NCI-H748 (cell line): ENCODE measurements around the gene PUDP.

Source experiments
- DNase-seq: peaks from one replicate; lab custom pipeline; 2025; ENCODE audit not compliant: unreplicated experiment; lab: John Stamatoyannopoulos, UW

The PUDP gene

DNA sequence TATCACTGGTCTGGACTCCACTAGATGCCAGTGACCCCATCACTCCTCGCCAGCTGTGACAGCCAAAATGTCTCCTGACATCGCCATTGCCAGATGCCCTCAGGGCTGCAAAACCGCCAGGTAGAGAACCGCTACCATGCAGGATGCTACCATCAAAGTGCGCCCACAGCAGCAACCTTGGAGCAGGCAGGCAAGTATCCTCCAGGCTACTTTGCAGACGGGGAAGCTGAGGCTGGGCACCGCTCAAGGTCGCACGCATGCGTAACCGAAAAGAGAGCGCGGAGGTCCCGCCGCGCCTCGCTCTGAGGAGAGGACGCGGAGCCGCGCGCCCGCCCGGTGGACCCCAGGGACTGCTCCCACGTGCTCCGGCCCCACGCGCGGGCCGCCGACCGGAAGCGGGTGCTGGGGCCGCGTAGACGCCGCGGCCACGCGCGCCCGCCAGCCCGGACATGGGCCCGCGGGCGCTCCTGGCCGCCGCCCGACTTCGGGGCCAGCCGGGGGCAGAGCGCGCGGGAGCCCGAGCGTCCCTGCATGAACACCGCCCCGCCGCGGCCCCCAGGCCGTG is 458 bp downstream of the PUDP start, which contains the start of gene STS:
STS (plus strand) TSS at position 300 of the 565 bp plus-strand sequence. CDS start 105,488 bp downstream, outside the sequence.
- DNase-seq, result peak; percentile 76

DNA sequence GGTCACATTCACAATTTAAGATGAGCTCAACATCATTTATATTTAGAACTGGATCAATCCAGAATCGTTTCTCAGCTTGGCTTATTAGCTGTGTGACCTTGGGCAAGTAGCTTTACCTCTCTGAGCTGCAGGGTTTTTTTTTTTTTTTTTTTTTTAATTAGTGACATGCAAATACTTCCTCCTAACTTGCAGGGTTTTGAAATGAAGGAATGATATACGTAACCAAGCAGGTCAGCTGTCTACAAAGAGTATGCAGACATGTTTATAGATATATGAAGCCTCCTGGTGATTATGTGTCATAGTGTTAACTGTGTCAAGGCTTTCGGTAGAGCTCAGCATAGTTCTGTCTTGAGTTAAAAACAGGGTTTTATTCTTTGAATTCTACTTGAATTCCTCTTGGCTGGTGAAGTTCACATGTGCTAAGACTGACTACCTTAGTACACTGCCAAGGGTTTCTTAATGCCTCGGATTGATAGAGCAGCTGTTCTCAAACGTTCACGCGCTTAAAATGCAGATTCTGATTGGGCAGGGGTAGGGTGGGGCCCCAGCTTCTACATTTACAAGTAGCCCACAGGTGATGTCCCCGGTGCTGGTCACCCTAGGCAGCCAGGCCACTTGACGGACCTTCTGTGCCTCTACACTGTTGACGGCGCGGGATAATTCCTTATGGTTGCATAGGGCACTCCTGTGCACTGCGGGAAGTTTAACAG is 1.1 kb downstream of the PUDP start:
- DNase-seq, result peak; percentile 87

DNA sequence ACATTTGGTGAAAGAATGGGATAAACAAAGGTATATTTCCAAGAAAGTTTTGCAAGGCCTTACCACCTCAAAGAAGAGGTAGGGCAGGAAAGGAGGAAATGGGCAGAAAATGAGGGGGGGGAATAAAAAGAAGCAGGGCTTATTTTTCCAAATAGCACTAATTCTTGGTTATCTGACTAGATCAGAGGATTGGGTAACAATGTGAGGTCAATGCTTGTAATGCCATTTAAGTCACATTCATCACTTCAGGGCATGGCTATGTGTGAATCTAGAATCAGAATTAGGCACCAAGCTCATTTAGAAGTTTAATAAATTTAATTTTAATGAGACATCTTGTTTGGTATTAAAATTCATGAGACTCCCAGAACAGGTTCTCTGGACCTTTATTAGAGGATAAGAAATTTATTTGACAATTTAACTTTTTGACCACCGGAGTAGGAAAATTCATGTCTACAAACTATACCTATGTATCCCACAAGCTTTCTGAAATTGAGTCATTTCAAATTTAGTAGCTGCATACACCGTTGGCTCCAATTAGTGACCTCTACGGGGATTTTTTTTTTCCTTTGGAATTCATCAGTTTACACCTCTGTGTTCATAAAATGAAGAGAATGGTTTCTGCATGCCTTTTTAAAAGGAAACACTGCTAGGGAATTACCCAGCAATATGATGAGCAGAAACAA is 1.8 kb downstream of the PUDP start:
- no peak for DNase-seq

DNA sequence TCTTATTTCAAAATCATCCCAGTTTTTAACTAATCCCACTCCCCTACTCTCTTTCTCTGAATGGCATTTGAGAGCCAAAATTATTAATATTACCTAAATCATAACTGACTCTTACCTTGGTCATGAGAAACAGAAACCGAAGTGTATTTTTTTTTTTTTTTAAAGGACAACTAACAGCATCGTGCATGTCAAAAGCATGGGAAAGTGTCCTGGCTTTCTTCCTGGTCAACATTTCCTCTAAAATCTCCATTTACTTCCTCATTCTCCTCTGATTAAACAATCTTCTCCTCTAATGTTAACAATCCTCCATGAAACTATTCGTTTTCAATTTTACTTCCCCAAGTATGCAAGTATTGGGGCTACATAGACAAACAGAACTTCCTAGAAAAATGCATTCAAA is 2.5 kb downstream of the PUDP start:
- no peak for DNase-seq

DNA sequence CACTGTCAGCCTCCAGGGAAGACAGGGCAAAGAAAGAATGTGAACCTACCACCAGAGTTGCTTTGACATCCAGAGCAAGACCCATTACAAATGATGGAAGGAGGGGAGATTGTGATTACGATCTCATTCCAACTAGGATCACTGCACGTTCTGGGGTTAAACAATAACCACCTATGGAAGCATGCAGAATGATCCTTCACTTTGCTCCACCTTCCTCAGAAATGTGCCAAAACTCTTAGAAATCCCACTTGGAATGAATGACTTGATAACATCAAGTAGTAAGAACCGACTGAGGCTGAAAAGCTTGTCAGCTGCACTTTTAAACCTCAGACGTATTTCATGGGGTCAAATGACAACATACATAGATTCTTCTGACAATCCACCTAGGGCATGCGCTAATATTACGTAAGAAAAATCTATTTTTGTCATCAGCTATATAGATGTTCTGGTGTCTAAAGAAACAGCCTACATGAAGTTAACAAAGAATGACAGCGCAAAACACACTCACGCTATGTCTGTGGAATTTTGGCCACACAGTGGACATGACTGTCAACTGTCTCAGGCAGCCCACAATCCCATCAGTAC is 3.9 kb downstream of the PUDP start:
- DNase-seq, result no peak

DNA sequence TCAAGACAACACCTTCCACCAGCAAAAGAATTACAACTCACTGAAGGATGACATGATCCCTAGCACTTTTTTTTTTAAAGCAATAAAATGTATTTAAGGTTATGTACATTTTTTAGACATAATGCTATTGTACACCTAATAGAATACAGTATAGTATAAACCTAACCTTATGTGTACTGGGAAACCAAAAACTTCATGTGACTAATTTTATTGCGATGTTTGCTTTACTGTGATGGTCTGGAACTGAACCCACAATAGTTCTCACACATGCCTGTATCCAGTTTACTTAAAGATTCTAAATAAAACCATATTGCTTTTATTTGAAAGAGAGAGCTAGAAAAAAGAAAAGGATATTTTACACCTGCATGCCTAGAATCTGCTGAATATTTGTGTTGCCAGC is 4.9 kb downstream of the PUDP start:
- DNase-seq, result no peak

DNA sequence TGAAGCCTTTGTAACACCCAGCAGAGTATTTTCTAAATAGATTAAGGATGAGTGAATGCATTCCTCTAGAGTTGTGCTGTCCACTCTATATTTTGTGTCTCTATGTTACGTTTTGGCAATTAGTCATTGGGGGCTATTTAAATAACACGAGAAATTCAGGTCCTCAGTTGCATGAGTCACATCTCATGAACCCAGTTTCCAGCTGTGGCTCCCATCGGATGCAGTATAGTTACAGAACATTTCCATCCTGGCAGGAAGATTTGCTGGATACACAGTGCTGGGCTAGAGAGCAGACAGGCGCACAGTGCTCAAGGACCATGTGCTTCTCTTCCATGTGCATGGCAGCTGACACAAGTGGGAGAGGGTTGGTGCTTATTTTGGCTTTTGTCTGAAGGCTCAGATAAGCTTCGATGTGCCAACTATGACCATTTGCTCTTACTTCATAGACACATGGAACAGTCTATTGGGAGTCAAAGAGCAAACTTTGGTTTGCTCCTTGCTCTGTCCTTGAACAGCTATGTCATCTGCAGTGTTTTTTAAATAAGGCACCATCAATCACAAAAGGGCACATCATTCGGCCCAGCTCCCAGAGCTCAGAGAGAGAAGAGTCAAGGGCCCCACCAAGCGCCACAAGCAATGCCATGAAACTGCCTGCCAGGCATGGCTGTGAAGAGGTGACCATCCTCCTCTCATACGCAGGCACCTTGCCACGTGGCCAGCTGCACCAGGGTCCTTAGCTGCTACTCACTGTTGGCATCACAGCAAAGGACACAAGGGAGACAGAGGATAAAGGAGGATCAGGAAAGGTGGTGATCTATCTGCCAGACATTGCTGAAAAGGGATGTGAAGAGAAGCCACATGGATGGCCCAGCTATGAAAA is 8.5 kb downstream of the PUDP start:
- no peak for DNase-seq

DNA sequence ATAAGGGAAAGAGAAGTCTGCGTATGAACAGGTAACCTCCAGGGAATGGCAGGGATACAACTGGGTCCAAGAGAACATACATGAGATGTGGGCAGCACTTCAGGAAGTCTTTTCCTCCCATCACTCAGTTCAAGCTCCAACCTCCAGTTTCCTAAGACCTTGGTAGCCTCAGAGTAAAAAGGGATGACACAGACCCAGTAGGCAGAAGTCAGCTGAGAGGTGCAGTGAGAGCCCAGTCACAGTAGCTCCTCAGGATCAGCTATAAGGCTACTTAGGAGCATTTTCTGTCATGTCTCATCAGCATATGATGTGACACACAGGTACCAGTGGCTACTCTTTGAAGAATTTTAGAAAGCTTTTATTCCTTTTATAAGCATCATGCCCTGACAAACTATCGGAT is 13.0 kb downstream of the PUDP start:
- no peak for DNase-seq

DNA sequence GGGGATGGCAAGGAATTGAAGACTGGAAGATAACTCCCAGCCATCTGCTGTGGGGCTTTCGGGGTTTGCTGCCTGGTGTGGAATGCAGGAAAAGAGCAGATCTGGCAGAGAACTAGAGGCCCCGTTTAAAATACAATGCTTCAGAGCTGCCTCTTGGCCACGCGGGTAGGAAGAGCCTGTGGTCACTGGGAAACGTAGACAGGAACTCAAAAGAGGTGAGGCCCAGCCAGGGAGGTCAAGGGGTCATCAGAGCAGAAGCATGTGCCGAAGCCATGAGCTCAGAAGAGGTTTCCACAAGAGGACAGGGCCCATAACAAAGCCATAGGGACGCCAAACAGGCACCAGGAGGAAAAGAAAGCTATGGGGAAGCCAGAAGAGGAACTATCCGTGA is 14.9 kb downstream of the PUDP start:
- no peak for DNase-seq

DNA sequence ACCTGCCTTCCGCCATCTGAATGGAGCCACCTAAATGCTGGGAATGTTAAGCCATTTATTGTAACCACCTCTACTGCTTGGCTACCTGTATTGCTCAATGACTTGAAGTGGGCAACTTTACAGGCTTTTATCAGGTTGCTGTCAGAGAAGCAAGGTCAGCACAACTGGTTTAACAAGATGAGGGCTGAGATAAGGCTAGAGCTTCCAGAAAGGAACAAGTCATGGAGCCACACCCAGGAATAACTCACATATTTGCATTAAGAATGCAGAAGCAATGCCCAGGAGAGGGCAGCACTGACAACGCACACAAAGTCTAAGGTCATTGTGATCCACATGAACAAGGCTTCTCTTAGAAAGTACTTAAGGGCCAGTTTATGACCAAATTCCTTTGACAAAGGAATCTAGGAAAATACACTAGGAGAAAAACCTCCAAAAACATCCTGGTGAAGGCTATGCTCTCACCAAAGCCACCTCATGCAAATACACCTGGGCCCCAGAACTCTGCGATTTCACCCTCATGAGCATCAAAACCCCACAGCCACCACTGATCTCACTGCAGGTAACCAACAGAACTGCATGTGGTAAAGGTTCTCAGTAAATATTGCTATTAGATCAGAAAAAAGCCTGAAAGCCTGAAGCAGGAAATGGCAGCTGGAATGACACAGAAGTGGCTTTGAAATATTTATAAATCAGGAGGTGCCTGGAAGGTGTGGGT is 15.5 kb downstream of the PUDP start:
- DNase-seq, result peak; percentile 87

DNA sequence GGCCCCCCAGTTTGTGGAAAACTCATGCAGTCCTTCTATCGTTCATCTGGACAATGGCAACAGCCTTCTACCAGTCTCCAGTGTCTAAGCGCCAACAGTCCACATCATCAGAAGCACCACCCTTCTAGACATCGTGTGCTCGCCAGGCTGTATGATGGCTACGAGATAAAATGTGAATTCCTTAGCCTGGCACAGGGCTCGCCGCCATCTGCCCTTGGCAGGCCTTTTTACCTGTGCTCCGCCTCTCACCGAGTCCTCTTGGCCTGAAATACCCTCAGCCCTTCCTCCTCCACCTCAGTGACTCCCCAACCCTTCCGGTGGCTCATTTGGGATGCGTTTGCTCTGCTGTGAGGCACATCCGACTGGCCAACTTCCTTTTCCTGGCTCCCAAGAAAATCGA is 16.3 kb downstream of the PUDP start:
- DNase-seq, result no peak

DNA sequence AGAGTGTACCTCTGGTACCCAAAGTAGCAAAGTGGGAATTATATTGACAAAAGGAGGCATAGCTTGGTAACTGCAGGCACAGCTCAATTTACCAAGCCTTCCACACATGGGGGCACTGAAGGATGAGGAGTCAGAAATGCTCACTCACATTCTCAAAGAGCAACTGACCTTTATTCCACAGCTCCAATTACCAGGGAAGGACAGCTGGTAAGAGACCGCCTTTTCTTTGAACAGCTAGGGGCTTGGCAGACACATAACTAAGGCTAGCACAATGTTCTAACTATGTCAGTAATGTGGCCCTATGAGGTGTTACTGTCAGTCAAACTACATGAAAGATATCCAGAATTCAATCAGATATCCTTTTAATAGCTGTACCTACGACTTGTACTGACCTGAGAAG is 20.9 kb downstream of the PUDP start:
- peak; percentile 29 for DNase-seq

DNA sequence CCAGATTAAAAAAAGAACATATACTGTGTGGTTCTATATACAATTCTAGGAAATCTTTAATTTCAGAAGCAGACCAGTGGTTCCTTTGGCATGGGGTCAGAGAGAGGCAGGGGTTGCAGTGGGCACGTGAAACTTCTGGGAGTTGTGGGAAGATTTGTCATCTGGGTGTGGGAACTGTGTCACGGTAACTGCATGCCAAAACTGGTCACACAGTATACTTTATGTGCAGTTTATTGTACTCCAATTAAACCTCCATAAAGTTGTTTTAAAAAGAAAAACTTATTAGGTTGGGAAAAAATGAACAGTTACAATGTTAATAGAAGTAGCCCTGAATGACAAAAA is 27.1 kb downstream of the PUDP start:
- DNase-seq, result no peak

DNA sequence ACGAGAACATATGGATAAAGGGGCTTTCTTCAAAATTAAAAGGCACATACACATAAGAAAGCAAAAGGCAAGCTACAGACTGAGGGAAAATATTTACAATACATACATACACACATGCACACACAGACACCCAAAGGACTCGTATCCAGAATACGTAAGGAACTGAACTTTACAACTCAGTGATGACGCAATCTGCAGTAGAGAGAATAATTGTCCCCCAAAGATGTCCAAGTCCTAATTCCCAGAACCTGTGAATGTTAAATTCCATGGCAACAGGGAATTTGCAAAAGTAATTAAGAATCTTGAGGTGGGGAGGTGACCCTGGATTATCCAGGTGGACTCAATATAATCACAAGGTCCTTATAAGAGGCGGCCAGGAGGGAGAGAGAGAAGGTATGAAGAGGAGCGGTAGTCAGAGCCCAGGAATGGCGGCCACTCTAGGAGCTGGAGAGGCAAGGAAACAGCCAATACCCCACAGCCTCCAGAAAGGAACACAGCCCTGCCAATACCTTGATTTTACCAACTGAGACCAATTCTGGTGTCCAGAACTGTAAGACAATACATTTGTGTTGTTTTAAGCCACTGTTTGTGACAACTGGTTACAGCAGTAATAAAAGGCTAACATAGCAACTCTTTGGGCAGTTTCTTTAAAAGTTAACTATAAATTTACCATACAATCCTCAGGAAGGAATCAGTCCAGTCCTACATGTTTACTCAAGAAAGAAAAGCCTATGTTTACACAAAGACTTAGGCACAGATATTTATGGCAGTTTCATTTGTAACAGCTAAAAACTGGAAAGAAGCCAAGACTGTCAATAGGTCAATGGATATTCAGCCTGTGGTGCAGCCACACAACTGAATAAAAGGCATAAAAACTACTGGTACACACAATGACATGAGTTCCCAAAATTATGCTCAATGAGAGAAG is 27.7 kb downstream of the PUDP start:
- DNase-seq, result peak; percentile 92

DNA sequence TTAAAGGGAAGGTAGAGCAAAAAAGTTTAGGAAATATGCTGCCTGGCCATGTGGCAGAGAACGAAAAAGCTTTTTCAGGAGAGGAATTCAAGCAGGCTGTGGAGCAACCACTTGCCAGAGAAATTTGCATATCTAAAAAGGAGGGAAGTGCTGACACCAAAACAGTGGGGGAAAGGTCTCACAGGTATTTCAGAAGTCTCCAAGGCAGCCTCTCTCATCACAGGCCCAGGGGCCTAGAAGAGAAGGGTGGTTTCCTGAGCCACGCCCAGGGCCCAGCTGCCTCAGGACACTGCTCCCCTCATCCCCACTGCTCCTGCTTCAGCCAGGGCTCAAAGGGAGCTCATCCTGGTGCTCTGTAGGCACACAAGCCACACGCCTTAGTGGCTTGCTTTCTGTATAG is 30.4 kb downstream of the PUDP start:
- no peak for DNase-seq

DNA sequence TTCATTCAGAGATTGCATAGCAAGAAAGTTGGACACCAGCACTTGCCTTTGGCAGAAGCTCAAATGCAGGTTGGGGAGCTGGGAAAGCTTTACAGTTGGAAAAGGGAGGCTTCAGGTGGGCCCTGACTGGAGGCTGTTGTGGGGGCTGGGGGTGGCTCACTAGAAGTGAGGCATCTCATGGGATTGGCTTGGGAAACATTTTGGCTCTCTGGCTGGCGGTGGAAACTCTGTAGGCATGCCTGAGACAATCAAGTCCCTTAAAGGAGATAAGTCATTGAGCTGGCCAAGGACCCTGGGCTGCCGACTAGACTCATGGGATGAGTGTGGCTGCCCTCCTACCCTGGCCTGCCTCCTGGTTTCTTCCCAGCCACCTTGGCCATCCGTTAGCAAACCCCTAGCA is 31.9 kb downstream of the PUDP start:
- DNase-seq, result no peak

DNA sequence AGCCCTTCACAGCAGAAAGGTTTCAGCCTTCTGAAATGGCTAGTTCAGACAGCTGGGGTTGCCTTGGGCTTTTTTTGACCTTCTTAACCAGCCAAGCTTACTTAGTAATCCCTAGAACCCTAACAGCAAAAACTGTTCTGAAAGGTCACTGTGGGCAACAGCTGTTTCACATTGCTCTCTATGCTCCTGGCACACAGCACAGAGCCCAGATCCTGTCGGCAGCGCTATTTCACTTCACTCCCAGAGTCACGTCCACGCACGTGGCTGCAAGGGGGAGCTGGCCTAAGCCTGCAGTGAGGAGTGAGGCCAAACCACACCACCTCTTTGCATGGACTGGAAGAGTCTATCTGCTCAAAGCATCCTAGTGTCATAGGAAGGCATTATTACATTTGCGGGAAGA is 32.4 kb downstream of the PUDP start:
- no peak for DNase-seq

DNA sequence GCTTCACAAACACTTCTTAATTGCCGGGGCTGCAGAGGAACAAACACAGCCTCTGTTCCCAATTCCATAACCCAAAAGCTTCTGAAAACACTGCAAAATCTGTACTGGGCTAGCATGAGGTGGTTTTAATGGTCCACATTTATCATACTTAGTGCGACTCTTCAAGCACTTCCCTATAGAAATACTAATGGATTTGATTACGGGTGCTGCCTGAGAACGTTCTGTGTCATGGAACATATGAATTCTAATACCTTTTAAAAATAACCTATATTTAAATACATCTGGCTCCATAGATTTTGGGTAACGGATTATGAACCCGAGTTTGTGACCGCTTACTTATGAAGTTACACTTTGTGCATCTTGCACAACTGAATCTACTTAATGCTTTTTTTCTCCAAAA is 35.9 kb downstream of the PUDP start:
- peak; percentile 98 for DNase-seq

DNA sequence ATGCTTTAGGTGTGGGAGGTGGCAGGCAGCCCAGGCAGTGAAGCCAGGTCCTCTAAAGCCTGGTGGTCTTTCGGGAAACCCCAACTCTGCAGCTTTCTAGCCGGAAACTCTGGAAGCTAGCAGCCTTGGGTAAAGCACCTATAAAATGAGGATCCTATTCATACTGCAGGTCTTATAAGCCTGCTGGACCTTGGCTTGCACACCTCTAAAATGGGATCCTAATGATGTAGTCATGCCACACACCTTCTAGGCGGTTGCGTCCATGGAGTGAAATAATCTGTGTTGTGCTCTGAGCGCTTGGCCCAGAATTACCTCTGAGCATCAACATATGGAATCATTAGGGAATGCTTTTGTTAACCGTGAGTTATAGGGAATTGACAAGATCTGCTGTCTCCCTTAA is 36.4 kb downstream of the PUDP start:
- DNase-seq, result peak; percentile 98
